Ishikawa (cell line): ENCODE results near the gene PLXNA4.

Source experiments
- CEBPB ChIP-seq: IDR thresholded peaks from 2 replicates; pipeline ENCODE4 v1.6.1; 2012
- MAX ChIP-seq: IDR thresholded peaks from 2 replicates; pipeline ENCODE4 v1.6.1; 2012
- NFIC ChIP-seq: IDR thresholded peaks from 2 replicates; pipeline ENCODE4 v1.6.1; 2012
- TAF1 ChIP-seq: IDR thresholded peaks from 2 replicates; pipeline ENCODE4 v1.6.1; 2012; ENCODE audit warnings: low read depth, mild to moderate bottlenecking
- YY1 ChIP-seq: IDR thresholded peaks from 2 replicates; pipeline ENCODE4 v1.6.1; 2012; ENCODE audit warnings: low read depth

- TF ChIP-seq NFIC = no peak
- no peak for TF ChIP-seq MAX
- no peak for TF ChIP-seq YY1
- no peak for TF ChIP-seq CEBPB
- TF ChIP-seq TAF1 = no peak
These were observed 33.4 kb downstream of the PLXNA4 start for GRCh38 chr7:132542895-132543294.
